HG03575 (cell line): Measurements from ENCODE around the gene CHL1.

Source experiments
- ATAC-seq: cut with Tn5 transposase; IDR thresholded peaks from one replicate; pipeline ENCODE4 v1.9.1; 2021; ENCODE audit not compliant: unreplicated experiment, insufficient number of reproducible peaks, low FRiP score; ENCODE audit errors: extremely low read depth

CHL1 gene

DNA sequence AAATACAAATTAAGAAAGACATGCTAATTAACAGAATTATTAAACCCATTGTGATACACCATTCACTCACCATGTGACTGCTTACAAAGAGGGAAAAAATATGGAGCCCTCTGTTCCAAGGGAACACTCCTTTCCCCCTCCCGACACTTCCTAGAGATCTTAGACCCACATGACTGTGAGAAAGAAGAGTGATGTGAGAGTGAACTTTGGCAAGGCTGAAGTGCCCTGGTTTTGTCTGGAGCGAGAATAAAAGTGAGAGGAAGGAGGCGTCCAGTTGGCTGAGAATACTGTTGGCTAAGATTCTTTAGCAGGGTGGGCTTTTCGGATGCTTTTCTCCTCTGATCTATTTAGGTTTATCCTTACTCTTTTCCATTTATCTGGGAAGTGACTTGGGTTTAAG, 14.1 kb downstream of the CHL1 start:
- ATAC-seq, result no peak

DNA sequence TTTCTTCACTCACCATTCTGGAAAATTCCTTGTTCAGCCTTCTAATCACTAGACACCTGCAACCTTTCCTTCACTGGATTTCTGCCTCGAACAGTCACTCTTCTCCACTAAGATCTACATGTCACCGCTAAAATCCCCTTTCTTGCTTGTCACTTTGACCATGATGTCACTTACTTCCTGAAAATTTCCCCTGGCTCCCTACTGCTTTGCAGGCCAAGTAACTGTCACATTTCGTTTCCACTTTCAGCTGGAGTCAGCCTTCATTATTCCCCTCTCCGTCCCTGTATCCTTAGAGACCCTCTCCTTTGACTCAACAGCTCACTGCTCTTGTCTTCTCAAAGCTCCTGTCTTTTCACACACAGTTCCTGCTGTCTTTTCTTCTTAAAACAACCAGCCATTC, 15.9 kb downstream of the CHL1 start:
- ATAC-seq, result peak; percentile 90

GRCh38 chr3:217099-217813, 20.7 kb downstream of the CHL1 start:
- ATAC-seq, result no peak

DNA sequence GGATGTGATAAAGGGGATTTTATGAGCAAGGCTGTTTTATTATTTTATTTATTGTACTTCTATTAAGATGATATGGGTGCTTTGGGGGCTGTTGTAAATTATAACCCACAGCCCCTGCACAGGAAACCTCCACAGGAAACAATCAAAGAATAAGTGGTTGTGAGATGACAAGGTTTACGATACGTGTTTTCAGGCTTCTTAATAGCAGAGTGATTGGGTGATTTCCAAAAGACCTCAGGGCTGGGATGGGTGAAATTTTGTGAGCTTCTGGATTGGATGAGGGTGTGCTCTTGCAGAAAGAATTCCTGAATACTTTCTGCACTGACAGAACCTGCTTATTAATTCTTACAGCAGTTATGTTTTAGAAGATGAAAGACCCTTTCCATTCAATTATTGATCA, 21.4 kb downstream of the CHL1 start:
- no peak for ATAC-seq

GRCh38 chr3:228442-229182, 32.0 kb downstream of the CHL1 start:
- no peak for ATAC-seq

GRCh38 chr3:229183-229661, 32.7 kb downstream of the CHL1 start:
- no peak for ATAC-seq

DNA sequence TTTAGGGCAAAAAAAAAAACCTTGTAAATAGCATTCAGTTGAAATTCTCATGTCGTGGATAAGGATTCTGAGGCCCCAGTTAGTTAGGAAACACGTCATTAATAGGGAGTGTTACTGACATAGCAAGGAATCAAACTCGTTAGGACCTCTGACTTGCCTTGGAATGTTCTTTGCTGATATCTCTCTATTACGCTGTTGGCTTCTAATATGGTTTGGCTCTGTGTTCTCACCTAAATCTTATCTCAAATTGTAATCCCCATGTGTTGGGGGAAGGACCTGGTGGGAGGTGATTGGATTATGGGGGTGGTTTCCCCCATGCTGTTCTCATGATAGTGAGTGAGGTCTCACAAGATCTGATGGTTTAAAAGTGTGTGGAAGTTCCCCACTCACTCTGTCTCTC, 40.3 kb downstream of the CHL1 start:
- no peak for ATAC-seq

- no peak for ATAC-seq
Observed at GRCh38 chr3:242602-243355, 46.2 kb downstream of the CHL1 start.

GRCh38 chr3:243356-243725, 46.8 kb downstream of the CHL1 start:
- no peak for ATAC-seq

GRCh38 chr3:244041-244440, 47.5 kb downstream of the CHL1 start:
- no peak for ATAC-seq

- ATAC-seq, result no peak
Observed at GRCh38 chr3:247916-248315, 51.4 kb downstream of the CHL1 start.

DNA sequence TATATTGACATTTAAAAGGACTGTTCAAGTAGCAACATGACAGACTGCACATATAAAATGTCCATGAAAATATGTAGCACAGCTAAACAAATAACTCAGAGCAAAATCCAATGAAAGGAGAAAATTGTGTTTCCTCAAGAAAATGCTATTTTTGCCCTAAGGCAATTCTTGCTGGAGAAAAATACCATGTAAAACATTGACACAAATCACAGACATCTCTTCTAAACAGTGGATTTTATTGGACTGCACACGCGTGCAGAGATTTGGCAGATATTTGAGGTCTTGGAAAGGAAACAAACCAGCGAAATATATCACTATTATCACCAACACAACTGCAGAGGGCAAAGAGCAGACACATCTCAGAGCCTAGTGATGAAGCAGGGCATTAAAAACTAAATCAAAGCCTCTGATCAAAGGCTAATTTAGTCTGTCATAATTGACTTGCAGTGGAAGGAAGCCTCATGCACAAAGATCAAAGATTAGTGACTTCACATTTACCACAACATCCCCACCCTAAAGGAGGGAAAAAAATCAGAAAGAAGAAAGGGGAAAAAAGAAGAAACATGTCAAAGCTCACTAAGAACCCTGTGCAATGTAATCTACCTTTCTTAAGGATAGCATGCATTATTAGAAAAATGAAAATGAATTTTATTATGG, 52.4 kb downstream of the CHL1 start:
- no peak for ATAC-seq

GRCh38 chr3:249587-250262, 53.2 kb downstream of the CHL1 start:
- ATAC-seq, result no peak

DNA sequence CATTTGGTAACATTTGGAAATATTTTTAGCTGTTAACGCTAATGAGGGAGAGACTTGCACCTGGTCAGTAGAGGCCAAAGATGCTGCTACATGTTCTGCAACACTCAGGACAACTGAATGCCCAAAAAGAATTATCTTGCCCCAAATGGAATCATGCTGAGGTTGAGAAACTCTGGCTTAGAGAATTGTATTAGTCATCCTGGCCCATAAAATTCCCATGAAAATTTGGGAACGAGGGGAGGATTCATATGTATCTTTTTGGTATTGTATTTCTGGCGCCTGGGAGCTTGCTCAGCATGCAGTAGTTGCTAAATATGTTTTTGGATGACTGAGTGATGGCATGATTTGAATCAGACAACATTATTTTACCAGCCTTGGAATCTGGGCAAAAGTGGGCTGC, 59.9 kb downstream of the CHL1 start:
- no peak for ATAC-seq

DNA sequence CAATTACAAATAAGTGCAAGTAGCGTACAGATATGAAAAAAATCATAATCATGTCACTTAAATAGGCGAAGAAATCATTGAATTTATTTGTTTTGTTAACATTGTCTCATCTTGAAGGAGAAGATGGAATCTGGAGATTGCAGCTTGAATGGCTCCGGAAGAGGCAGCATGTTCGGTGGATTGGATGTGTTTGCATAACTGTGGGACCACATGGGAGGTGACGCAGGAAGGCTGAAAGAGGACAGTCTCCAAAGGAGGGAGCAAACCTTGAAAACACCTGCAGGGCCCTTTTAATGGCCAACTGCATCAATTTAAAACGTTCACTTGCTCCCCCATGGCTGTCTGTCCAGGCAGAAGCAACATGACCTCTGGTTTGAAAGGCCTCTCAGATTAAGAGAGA, 61.3 kb downstream of the CHL1 start:
- ATAC-seq, result no peak

DNA sequence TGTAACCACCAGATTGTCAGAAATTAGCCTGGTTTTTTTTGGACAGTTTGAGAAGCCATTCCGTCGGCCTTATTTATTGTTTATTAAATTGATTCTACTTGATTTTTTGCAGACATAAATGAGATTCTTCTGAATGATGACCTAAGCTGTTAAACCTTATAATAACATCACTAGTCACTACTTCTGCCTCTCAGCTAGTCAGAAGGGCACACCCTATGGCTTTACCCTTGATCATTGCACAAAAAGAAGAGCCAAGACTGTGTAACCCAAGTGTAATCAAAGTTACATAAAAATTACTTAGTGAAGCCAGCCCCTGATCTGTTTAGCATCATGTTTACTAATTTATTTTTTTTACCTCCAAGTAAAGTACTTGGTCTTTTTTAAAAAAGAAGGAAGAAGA, 64.3 kb downstream of the CHL1 start:
- ATAC-seq, result no peak

GRCh38 chr3:263393-263792, 66.8 kb downstream of the CHL1 start:
- ATAC-seq, result no peak

- no peak for ATAC-seq
Observed at GRCh38 chr3:264394-265156, 68.0 kb downstream of the CHL1 start.
